HUDEP-2 (cell line): ENCODE results near the gene LY9.

Source experiments
- DNase-seq, 76 experiments: peaks; one replicate each; lab custom pipeline; 2025; ENCODE audit not compliant: unreplicated experiment in 76 of 76; lab: John Stamatoyannopoulos, UW

Gene LY9, protein sequence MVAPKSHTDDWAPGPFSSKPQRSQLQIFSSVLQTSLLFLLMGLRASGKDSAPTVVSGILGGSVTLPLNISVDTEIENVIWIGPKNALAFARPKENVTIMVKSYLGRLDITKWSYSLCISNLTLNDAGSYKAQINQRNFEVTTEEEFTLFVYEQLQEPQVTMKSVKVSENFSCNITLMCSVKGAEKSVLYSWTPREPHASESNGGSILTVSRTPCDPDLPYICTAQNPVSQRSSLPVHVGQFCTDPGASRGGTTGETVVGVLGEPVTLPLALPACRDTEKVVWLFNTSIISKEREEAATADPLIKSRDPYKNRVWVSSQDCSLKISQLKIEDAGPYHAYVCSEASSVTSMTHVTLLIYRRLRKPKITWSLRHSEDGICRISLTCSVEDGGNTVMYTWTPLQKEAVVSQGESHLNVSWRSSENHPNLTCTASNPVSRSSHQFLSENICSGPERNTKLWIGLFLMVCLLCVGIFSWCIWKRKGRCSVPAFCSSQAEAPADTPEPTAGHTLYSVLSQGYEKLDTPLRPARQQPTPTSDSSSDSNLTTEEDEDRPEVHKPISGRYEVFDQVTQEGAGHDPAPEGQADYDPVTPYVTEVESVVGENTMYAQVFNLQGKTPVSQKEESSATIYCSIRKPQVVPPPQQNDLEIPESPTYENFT

DNA sequence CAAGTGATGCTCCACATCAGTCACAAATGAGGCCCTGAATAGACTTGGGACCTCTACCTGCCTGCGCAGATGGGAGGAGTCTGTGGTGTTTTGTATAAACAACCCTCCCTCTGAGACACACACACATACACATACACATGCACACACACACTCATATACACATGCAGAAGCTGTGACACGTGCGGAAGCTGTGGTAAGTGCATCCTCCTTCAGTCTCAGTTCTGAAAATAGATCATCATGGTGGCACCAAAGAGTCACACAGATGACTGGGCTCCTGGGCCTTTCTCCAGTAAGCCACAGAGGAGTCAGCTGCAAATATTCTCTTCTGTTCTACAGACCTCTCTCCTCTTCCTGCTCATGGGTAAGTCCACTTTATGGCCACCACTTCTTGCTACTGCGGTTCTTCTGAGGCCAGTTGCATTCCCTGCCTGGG lies at the start of gene LY9:
Gene LY9, plus strand, starts transcription at position 224 of the 433 bp plus-strand sequence. Its CDS starts 14 bp downstream, at position 238.
- peak in 1 of 76 experiments; percentile 12 for DNase-seq

DNA sequence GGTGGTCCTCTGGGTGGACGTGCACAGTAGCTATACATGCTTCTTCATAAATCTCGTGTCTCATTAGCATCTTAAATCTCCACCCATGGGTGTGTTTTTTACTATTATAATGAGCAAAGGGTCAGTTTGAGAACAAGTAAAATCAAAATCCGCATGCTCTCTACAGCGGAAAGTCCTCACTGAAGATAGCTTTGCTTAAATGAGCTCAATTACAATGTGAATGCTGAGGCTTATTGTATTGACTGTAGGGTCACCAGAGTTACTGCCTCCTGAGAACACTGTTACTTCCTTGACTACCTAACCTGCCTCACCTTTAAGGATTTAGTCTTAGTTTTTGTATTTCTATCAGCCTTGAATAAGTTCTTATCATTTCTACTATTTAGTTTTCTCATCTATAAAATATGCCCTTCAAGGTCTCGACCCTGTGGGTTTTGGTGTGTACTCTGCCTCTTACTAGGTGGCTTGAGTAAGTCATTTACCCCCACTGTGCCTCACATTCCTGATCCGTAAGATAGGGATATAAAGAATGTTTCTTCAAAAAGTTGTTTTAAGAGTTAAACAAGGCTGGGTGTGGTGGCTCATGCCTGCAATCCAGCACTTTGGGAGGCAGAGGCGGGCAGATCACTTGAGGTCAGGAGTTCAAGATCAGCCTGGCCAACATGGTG lies 49.0 kb upstream of the LY9 start:
- DNase-seq = no peak

DNA sequence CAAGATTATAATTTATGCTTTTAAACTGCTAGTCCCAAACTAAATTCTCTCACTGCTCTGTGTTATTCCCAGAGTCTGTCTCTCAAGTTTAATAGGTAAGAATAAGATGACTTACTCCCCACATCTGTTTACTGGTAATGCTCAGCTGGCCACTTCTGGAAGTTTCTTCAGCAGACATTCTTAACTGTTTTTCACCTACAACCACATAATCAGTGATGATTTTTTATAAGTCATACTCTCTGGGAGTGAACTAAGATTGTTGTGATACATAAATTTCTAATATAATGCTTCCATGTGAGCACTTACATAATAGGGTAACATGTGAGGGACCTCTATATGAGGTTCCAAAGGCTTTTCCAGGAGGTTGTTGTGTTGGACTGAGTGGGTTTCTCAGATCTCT lies 48.3 kb upstream of the LY9 start:
- DNase-seq = no peak

DNA sequence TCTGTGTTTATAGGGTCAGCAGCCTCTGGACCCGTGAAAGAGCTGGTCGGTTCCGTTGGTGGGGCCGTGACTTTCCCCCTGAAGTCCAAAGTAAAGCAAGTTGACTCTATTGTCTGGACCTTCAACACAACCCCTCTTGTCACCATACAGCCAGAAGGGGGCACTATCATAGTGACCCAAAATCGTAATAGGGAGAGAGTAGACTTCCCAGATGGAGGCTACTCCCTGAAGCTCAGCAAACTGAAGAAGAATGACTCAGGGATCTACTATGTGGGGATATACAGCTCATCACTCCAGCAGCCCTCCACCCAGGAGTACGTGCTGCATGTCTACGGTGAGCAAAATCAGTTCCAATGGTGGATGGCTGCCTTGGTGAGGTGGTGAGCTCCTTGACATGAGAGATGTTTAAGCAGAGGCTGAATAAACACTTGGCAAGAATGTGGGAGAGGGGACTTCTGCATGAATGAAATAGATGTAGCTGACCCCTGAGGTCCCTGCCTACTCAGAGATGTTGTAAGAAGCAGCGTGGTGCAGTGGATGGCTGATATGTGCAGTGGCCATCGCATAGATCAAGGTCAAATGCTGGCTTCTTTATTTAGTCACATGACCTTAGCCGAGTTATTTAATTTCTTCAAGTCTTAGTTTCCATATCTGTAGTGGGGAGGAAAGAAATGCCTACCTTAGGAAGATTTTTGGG lies 47.6 kb upstream of the LY9 start:
- DNase-seq = peak in 2 of 76 experiments; percentile 3 to 5

DNA sequence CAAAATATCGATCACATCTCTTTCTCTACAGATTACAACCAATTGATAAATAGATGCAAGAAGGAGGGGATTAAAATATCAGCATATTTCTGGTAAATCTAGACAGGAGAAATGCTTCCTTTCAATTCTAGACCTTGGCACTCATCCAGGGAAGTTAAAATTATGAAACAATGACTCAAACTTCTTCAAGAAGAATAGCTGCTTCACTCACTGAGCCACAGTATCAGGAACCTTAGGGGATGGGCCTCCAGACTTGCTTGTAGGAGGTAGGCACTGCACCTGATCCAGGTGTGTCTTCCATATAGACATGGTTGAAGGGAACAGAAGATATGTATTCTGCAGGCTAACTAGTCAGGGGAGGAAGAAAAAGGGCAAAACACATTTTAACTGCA lies 47.1 kb upstream of the LY9 start:
- no peak for DNase-seq

DNA sequence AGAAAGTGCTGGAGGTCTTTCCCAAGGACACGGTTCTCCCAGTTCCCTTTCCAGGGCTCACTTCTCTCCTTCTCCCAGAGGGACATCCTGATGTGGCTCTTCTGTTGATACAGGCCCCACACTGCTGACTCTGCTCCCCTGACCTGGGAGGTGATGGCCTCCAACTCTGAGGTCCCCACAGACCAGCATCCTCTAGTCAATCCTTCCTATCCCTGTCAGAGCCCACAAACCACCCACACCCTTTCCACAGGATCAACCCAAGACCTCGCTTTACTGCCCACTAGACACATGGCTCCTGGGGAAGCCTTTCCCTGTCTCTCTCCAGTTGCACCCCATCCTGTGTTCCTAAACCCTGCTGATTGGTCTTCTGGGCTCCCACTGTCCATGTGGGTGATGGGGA lies 45.4 kb upstream of the LY9 start:
- no peak for DNase-seq

DNA sequence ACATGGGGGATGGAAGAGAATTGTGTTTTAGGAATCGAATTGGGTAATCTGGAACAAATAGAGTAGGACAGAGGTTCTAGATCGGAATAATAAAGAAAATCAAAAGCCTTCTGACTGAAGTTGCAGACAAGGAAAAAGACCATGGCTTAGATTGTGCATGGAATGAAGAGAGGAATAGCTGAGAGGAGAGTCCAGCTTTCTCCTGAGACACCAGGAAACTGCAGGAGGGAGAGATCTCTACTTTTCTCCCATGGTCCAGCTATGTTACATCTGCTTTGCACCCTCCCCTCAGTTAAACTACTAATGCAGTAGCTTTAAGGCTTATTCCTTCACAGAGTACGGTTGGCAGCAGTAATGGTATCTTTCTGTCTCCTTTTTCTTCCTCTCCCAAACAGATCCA lies 43.6 kb upstream of the LY9 start:
- no peak for DNase-seq

DNA sequence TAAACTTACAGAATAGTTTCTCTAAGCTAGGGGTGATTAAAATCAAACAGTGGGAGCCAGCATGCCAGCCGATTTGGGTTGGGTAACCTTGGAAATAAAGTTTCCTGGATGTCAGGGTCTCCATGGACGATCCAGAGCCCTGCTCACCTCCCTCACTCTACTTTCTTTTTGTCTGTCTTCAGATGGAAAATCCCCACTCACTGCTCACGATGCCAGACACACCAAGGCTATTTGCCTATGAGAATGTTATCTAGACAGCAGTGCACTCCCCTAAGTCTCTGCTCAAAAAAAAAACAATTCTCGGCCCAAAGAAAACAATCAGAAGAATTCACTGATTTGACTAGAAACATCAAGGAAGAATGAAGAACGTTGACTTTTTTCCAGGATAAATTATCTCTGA lies 43.0 kb upstream of the LY9 start:
- no peak for DNase-seq

DNA sequence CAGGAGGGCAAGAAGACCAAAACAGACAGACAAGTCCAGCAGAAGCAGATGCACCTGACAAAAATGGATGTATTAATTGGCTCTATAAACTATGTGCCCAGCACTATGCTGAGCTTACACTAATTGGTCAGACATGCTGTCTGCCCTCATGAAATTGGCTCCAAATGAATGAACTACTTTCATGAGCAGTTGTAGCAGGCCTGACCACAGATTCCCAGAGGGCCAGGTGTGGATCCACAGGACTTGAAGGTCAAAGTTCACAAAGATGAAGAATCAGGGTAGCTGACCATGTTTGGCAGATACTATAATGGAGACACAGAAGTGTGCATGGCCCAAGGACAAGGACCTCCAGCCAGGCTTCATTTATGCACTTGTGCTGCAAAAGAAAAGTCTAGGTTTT lies 42.4 kb upstream of the LY9 start:
- DNase-seq = no peak

DNA sequence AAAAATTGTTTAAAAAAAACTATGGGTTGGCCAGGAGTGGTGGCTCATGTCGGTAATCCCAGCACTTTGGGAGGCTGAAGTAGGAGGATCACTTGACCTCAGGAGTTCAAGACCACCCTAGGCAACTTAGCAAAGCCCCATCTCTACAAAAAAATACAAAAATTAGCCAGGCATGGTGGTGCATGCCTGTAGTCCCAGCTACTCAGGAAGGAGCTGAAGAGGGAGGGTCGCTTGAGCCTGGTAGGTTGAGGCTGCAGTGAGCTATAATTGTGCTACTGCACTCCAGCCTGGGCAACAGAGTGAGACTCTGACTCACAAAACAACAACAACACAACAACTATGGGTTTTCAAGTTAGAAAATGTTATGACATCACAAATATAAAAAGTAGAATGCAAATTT lies 40.5 kb upstream of the LY9 start:
- DNase-seq = no peak

DNA sequence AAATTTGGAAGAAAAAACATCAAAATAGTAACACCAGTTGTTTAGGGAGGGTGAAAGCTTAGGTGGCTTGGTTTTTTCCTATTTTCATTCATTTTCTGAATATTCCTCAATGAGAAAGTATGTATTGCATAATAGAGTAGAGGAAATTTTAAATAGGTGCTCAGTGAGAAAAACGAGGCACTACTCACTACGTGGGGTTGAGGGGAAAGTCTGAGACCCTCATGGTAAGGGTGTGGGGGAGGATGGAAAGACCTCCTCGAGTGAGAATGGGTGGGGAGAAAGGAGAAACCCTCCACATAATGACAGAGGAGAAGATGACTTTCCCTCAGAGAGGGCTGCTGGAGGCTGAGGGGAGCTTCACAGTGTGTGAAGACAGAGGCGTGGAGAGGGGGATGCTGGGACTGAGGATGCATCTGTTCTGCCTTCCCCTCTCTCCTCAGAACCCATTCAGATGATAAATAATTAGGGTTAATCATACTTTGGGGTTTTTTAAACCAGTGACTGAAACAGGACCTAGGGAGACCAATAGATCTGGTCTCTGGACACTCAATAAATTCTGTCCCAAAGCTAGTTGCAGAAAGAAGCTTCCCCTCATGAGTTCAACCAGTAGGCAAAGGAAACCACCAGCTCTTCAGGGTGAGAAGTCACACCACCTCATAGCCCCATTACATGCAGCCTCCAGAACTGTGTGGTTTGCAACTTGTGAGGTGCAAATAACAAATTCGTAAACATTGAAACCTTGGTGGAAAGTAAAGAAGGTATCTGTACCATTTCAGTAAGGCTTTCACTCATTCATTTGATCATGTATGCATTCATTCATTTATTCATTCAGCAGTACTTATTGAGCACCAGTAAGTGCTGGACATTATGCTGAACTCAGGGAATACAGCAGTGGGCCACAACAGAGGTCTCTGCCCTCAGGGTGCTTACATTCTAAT lies 39.8 kb upstream of the LY9 start:
- no peak for DNase-seq

DNA sequence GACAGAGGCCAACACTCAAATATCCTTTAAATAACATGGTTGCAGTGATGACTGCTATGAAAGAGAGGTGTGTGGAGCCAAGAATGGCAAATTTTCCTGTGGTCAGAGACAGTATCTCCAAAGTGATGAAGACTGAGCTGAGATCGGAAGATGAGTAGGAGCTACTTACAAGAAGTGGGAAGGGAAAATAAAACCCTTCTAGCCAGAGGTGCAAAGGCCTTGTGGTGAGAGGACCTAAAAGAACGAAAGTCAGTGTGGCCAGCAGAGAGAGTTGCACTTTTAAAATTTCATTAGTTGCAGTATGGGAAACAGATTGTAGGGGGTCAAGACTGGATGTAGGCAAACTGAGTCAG lies 39.1 kb upstream of the LY9 start:
- DNase-seq = no peak

DNA sequence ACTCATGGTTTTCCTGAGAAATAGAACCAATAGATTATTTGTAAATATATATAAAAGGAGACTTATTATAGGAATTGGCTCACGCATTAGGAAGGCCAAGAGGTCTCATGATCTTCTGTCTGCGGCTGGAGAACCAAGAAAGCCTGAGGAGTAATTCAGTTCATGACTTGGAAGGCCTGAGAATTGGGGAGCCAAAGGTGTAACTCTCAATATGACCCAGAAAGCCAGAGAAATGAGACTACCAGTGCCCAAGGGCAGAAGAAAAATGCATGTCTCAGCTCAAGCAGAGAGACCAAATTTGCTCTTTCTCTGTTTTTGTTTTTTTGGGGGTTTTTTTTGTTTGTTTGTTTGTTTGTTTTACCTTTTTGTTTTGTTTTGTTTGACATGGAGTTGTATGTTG lies 37.5 kb upstream of the LY9 start:
- DNase-seq = no peak

DNA sequence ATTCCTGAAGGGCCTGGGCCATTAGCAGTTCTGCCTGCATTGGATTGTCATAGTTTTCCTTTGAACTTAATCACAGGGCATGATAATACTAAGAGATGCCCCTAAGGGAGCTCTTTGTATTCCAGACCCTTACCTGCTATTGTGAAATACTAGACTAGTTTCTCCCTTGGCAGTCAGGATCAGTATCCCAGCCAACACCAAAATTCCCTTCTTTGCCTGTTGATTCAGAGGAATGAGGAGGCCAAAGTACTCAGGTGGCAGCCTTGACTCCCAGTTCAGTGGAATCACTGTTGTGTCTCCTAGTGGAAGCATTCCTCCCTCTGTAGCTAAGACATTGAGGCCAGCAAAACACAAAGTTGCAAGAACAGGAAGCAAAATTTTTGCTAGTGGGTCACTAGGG lies 36.2 kb upstream of the LY9 start:
- DNase-seq = no peak

DNA sequence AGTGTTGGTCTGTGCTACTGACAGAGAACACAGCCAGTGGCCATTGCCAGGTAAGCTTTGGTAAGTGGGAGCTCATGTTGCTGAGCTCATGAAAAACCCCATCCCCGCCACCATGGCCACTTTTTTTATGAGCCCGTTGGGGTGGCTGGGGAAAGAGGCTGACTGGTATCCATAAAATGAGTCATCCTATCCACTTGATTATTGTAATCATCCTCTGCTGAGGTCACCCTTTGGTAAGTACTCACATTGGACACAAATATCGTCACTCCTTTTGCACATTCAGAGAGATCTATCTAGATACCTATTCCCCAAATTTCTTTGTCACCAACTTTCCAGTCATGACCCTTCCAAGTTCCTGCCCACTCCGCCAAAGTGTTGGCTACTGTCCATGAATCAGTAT lies 34.9 kb upstream of the LY9 start:
- no peak for DNase-seq

DNA sequence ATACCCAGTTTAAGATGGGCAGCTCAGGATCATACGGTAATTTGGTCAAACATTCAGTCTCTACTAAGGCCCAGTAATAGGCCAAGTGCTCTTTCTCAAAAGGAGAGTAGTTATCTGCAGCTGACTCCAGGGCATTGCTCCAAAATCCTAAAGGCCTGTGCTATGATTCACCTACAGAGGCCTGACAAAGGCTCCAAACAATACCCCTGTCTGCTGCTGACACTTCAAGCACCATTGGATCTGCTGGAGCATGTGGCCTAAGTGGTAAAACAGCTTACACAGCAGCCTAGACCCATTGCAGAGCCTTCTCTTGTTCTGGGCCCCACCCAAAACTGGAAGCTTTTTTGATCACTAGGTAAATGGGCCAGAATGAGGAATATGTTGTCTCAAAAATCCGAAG lies 34.1 kb upstream of the LY9 start:
- DNase-seq = no peak

DNA sequence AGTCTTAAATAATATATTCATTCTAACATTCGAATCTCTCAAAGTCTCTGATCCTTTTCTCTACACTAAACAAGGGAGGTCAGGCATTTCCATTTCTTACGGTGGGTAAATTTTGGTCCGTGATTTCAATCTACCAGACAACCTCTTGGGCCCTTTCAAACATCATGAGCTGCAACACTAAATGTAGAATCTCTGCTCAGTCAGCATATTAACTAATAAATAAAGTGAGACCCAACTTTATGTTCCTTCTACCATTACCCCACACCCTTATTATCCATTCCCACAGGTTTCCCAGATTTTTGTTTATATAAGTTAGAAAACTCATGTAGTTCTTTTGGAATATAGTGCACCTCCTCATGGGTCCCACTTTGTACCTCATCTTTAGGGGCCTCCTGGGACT lies 32.0 kb upstream of the LY9 start:
- no peak for DNase-seq

DNA sequence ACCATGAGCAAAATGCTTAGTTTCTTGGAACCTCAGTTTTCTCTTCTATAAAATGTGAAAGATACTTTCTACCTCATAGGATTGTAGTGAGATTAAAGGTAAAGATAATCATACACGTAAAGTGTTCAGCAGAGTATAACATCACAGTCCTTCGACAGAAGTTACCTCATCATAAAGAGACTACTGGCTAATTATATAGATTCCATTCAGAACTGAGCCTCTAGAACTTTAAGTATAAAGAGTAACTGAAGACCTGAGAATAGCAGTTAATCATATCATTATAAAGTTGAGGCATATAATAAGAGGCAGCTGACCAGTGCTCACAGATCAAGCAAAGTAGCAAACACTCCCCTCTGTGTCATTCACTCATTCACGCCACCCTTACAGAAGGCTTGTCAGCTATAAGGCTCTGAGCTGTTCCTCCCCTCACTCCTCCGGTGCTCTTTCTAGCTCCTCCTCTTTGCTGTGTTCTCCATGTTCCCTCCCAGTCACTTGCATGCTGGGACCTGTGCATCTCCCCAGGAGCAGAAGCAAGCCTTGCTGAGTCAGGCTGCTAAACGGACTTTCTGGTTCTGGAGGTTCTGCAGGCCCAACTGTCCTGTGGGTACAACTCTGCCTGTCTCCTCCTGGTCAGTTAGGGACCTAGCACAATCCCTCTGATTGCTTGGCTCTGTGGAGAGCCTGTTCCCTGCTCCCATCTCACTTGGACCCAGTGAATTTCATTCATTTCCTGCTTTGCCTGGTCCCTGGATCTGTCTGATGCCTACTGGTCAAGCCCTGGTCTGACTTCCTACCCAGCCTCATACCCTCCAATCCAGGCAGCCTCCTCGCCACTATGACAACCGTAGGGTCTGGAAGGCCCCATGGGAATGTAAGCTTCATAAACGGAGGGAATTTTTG lies 28.3 kb upstream of the LY9 start:
- no peak for DNase-seq

DNA sequence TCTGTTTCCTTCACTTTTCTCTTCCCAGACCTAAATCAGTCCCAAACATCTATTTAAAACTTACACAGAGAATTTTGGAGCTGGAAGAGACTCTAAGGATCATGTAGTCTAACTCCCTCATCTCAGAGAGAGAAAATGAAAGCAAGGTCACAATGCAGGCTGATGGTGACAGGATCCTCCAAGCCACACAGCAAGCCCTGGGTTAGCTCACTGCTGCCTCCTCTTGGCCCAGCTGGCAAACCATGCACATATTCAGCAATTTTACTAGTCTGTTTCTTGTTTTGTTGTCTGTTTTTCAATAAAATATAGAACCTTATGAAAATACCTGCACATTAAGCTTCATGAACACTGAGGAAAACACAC lies 27.7 kb upstream of the LY9 start:
- peak in 30 of 76 experiments; percentile 1 to 62 (median 25) for DNase-seq
